Measurements from ENCODE around the gene PEAK3.

PEAK3 gene

DNA sequence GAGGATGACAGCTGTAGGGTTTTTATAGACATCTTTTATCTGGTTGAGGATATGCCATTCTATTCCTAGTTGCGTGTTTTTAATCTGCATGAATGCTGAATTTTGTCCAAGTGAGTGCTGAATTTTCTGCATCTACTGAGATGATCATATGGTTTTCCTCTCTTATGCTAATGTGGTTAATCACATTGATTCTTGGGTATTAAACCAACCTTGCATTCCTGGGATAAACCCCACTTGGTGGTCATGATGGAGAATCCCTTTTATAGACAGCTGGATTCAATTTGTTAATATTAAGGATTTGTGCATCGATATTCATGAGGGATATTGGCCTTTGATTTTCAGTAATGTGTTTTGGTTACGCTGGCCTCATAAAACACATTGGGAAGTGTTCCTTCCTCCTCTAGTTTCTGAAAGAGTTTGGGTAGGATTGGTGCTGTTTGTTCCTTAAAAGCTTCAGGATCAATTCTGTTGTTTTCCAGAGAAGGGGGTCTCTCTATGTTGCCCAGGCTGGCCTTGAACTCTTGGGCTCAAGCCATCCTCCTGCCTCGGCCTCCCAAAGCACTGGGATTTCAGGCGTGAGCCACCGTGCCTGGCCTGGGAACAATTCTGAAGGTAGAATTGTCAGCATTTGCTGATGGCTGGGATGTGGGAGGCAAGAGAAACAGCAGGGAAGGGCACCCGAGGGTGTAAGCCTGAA, 33.3 kb upstream of the PEAK3 start:
- DNase-seq, result no peak

- no peak for DNase-seq
These were observed 31.0 kb upstream of the PEAK3 start for GRCh38 chr19:2312820-2313501.

- DNase-seq, result no peak
These were observed 29.1 kb upstream of the PEAK3 start for GRCh38 chr19:2311093-2311492.

DNA sequence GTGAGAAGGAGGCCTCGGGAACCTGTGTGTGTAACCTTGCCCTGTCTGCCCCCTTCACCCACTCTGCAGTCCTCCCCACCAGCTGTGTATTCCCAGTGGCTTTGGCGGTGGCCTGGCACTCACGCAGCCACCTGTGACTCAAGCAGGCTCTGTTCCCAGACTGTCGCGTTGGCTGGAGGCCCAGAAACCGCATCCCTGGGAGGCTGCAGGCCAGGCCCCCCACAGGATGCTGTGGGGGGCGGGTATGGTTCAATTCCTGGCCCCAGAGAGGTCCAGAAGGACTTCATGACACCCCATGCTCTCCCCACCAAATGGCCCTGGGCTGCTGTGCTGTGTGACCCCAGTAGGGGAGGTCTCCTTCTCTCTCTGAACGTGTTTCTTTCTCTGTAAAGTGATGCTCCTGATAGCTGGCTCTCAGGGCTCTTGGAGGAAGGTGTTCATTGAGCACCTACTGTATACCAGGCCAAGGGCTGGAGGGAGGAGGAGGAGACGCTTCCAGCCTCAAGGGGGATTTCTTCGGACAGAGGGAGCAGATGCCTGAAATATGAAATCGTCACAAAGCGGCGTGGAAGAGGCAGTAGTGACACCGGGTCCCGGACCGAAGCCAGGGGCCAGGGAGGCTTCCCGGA, 27.9 kb upstream of the PEAK3 start:
- no peak for DNase-seq

DNA sequence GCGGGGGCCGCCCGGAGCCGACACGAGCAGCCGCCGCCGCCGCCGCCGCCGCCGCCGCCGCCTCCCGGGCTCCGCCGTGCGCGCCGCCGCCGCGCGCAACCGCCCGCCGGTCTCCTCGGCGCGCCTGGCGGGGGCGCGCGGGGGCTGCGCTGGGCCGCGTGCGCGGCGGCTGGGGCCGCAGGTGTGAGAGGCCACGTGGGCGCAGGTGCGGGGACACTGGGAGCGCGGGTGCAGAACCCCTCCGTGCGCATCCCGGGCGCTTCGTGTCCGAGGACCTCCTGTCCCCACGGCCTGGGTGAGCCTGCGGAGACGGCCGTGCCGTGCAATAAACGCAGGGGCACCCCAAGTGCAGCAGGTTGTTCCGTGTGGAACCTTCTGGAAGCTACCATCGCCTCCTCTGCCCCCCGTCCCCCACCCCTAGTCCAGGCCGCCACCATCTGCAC, 26.2 kb upstream of the PEAK3 start, which contains the start of gene LINGO3:
Gene LINGO3 (minus strand): TSS at position 41 of the 443 bp plus-strand sequence. CDS start 16,378 bp downstream, outside the sequence.
- DNase-seq, result no peak

DNA sequence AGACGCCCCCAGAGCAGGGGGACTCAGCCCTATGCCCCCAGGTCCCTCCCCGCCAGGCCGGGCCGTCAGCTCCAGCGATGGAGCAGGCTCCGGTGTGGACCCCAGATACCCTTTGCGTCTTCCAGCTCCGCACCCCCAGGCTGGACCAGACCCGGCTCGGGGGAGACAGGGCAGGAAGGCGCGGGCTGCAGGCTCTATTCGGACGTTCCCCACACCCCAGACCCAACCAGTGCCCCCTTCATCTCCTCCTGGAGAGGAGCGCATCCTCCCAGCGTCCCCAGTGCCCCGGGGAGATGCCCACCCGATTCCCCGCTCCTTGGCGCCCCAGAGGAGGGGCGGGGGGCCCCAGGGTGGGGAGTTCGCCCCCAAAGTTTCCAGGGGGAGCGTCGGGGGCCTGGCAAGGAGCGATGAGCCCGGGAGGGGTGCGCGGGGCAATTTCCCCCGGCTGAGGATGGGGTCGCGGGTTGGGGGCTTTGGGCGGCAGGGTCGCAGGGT, 25.6 kb upstream of the PEAK3 start:
- no peak for DNase-seq

DNA sequence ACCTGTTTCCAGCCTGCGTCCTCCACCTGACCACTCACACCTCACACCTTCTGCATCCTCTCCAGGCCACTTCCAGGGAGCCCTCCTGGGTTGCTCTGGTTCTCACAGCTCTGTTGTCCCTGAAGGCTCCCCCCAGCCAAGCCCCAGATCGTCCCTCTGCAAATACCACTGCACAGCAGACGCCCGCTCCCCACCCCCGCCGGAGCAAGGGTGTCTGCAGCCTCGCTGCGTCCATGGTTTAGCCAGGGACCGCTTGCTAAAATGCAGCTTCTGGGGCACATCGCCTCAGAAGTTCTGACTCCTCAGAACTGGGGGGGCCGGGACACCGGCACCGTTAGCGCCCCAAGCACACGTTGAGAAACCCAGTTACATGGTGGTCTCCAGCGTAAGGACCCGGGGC, 25.0 kb upstream of the PEAK3 start:
- DNase-seq, result no peak

- no peak for DNase-seq
These were observed 24.4 kb upstream of the PEAK3 start for GRCh38 chr19:2306281-2306806.

DNA sequence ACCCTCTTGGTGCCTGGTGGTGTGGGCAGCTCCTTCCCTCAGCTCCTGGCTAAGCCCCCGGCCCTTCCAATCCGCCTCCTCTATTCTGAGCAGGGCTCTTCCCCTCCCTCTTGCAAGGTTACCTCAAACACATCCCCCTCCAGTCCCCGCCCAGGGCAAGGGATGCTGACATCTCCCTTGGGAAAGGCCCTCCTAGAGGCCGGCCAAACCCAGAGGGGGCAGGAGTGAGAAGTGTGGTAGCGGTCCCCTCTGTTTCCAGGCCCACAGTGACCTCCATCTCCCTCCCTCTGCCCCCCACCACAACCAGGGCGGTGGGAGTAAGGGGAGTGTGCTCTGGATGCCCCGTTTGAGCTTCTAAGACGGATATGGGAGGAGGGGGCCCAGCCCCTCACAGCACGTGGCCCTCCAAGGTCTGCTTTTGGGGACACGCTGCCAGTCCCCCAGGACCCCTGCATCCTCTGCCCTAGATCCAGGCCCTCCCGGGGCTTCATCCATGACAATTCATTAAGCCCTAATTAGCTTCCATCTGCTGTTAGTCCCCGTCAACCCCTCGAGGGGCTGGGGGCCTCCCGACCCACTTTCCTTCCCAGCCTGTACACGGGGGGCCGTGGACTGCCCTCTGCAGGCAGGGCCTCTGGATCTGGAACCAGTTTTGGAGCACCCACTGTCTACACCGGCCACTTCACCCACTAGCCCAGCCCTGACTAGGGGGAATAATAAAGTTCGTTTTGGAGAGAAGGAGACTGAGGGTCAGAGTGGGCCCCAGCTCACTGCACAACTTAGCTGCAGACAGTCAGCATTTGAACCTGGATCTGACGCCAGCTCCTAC, 23.7 kb upstream of the PEAK3 start:
- DNase-seq, result no peak

DNA sequence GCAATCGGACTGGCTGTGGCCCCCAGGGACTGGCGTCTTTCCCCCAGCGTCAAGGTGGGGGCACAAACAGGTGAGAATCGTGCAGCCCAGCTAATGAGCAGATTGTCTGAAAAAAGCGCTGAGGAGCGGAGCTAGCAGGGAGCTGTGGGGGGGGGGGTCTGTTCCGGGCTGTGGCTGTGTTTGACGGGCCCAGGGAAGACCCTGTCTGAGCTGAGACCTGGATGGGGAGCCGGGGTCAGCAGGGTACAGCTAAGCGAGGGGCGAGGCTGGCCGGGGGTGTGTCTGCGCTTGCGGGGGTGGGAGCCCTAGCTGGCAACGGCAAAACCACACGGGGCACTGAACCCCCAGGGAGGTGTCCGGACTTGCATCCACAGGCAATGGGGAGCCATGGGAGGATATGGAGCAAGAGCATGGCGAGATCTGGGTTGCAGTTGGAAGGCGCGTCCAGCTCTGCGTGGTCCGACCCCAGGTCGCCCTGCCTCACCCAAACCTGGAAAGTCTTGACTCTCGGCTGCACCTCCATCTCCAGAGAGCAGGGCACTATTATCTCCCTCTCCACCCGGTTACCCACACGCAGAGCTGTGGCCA, 21.3 kb upstream of the PEAK3 start:
- DNase-seq, result no peak

GRCh38 chr19:2302319-2303210, 20.6 kb upstream of the PEAK3 start:
- no peak for DNase-seq

DNA sequence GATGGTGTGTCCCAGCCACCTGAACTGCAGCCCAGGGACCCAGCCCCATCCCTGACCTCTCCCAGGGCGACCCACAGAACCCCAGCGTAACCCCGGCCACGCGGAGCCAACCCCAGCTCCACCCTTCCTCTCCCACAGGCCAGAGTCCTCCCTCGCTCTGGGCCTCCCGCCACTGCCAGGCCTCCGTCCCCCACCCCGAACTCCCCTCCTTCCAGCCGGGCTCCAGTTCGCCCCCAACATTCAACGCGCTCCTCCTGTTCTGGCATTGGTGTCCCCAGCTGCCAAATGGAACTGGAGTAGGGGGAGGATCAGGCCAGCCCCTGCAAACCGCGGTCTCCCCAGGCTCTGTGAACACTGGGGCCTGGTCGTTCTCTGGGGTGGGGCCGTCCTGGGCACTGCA, 18.6 kb upstream of the PEAK3 start:
- DNase-seq, result no peak

DNA sequence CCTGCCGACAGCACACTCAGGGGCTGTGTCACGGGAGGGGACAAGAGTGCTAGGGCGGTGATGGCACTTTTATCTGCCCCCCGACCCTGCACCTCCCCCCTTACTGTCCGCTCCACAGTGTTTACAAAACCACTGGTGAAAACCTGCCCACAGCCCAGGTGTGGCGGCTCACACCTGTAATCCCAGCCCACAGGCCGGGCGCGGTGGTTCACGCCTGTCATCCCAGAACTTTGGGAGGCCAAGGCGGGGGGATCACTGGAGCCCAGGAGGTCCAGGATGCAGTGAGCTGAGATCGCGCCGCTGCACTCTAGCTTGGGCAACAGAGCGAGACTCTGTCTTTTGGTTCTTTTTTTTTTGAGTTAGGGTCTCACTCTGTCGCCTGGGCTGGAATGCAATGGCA, 14.2 kb upstream of the PEAK3 start:
- no peak for DNase-seq

DNA sequence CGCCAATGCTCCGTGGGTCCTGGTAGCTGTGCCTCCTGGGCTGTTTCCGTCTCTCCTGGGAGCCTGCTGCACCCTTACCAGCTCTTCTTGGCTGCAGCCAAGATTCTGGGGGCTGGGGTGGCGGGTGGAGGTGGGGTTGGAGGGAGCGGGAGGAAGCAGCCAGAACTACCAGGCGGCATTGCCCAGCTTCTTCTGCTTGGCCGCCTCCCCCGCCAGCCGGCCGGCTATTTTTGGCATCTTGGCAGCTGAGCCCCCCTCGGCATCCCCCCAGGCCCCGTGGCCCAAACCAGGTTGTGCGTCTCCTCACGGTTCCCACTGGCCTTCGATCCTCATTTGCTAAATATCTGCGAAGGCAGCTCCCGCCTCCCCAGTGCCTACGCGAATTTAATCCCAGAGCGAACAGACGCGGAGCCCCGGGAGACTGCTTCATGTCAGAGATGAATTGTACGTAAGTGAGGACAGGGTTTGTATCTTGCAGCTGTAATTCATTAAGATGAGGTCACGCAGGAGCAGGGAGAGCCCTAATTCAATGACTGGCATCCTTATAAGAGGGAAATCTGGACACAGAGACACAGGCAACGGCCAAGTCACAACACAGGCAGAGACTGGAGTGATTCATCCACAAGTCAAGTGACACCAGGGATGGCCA, 12.8 kb upstream of the PEAK3 start:
- no peak for DNase-seq

DNA sequence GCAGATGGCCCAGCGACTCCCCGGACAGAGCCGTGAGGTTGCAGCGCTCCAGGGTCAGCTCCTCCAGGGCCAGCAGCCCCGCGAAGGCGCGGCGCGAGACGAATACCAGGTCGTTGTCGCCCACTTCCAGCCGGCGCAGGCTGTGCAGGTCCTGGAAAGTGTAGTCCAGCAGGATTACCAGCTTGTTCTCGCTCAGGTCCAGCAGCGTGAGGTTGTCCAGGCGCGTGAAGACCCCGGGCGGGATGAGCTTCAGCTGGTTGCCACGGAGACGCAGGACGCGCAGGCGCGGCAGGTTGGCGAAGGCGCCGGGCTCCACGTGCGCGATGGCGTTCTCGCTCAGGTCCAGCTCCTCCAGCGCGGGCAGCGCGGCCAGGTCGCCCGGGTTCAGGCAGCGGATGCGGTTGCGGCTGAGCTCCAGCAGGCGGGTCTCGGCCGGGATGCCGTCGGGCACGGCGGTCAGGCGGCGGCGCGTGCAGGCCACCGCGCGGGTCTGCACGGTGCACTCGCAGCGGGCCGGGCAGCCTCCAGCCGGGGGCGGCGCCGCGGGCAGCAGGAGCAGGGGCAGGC, 9.3 kb upstream of the PEAK3 start:
- DNase-seq, result peak; percentile 20 to 39

DNA sequence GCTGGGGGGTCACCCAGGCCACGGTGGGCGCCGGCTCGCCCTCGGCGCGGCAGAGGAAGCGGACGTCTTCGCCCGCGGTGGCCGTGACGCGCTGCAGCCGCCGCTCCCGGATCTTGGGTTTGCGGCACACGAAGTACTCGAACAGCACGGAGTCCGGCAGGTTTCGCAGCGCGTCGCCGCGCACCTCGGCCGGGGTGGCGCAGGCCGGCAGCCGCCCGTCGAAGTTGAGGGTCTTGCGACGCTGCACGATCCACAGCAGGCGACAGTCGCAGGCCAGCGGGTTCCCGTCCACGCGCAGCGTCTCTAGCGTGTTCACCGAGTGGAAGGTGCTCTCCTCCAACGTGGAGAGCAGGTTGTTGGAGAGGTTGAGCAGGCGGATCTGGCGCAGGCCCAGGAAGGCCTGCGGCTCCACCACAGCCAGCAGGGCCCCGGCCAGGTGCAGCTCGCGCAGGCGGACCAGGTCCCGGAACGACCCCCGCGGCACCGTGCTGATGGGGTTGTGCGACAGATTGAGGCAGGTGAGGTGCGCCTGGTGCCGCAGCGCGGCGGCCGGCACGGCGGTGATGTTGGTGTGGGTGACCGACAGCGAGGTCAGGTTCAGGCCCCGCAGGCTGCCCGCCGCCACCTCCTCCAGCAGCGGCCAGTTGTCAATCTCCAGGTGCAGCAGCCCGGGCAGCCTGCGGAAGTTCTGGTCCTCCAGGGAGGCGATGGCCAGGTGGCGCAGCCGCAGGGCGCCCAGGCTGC, 8.6 kb upstream of the PEAK3 start:
- no peak for DNase-seq

DNA sequence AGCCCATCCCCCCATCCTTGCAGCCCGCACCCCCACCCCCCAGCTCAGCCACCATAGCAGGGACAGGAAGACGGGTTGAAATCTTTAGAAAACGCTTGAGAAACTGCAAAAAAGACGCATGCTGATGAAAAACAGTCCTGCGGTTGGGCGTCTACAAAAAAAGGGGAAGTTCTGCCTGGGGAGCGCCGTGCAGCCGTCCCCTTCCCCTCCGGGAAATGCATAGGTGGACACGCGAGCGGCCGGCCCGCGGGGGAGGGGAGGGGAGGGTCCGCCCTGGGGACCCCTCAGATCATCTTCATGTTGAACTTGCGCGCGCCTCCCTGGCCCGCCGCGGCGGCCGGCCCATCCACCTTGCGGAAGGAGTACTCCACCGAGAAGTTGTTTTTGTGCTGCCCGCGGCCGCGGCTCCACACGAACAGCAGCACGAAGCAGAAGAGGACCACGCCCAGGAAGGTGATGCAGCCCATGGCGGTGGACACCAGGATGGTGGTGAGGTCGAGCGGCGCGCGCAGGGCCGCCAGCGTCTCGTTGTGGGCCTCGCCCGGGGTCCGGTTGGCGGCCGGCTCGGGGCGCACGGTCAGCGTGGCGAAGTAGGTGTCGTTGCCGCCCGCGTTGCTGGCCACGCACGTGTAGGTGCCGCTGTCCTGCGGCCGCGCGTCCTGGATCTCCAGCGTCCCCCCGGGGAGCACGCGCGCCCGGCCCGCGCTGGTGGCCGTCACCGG, 7.9 kb upstream of the PEAK3 start:
- peak; percentile 95 to 96 for DNase-seq

- no peak for DNase-seq
These were observed 7.1 kb upstream of the PEAK3 start for GRCh38 chr19:2288818-2289713.
